Astrocyte (in vitro differentiated cells and primary cell): ENCODE results near the gene DCST1. TPM values are rescaled to one million over a fixed set of nuclear protein-coding genes. Genes with fewer than 3 reads are reported as not detected.

Experiments used
- DNase-seq: peaks from one replicate; pipeline ENCODE4 v3.0.0-alpha.2; 2010; ENCODE audit warnings: low read depth
- FAIRE-seq: peaks from 2 replicates; lab custom pipeline; 2011; peaks lifted over from hg19 to GRCh38; lab: Jason Lieb, UNC
- H2AFZ ChIP-seq: 2 replicates; pipeline ENCODE4 v1.6.0; 2012; ENCODE audit warnings: low read depth, low read length, inconsistent platforms
- H3K27ac ChIP-seq: 2 replicates; pipeline ENCODE4 v1.5.1; 2011; ENCODE audit warnings: low read depth, low read length, inconsistent platforms
- H3K27me3 ChIP-seq: 2 replicates; pipeline ENCODE4 v1.6.0; 2011; ENCODE audit warnings: low read length, inconsistent platforms; ENCODE audit not compliant: insufficient read depth
- H3K36me3 ChIP-seq: 2 replicates; pipeline ENCODE4 v1.5.1; 2011; ENCODE audit warnings: low read length, inconsistent platforms; ENCODE audit not compliant: insufficient read depth
- H3K4me1 ChIP-seq: 2 replicates; pipeline ENCODE4 v1.5.1; 2011; ENCODE audit warnings: low read length, inconsistent platforms; ENCODE audit not compliant: insufficient read depth
- H3K4me2 ChIP-seq: 2 replicates; pipeline ENCODE4 v1.6.0; 2012; ENCODE audit warnings: low read length, inconsistent platforms
- H3K4me3 ChIP-seq: 2 replicates; pipeline ENCODE4 v1.5.1; 2011; ENCODE audit warnings: low read depth, mild to moderate bottlenecking, low read length, inconsistent platforms; ENCODE audit not compliant: insufficient read depth
- H3K79me2 ChIP-seq: 2 replicates; pipeline ENCODE4 v1.6.0; 2012; ENCODE audit warnings: mild to moderate bottlenecking, low read length, inconsistent platforms; ENCODE audit not compliant: insufficient read depth
- H3K9ac ChIP-seq: 2 replicates; pipeline ENCODE4 v1.6.0; 2012; ENCODE audit warnings: mild to moderate bottlenecking, low read length, inconsistent platforms
- H3K9me3 ChIP-seq: 2 replicates; pipeline ENCODE4 v1.5.1; 2012; ENCODE audit warnings: low read depth, mild to moderate bottlenecking, low read length, inconsistent platforms; ENCODE audit not compliant: insufficient read depth
- H4K20me1 ChIP-seq: 2 replicates; pipeline ENCODE4 v1.6.0; 2012; ENCODE audit warnings: low read length, inconsistent platforms; ENCODE audit not compliant: insufficient read depth
- H3K27ac Mint-ChIP-seq: one replicate; pipeline ENCODE4 v1.8.0; 2021; ENCODE audit warnings: mild to moderate bottlenecking, mixed read lengths; ENCODE audit not compliant: unreplicated experiment
- H3K27me3 Mint-ChIP-seq: one replicate; pipeline ENCODE4 v1.8.0; 2021; ENCODE audit warnings: low read depth, mixed read lengths; ENCODE audit not compliant: unreplicated experiment
- H3K36me3 Mint-ChIP-seq: one replicate; pipeline ENCODE4 v1.8.0; 2021; ENCODE audit warnings: low read depth, mixed read lengths; ENCODE audit not compliant: unreplicated experiment
- H3K4me1 Mint-ChIP-seq: one replicate; pipeline ENCODE4 v1.8.0; 2021; ENCODE audit warnings: low read depth, mixed read lengths; ENCODE audit not compliant: unreplicated experiment
- H3K4me3 Mint-ChIP-seq: one replicate; pipeline ENCODE4 v1.8.0; 2021; ENCODE audit warnings: mild to moderate bottlenecking, moderate library complexity, mixed read lengths; ENCODE audit not compliant: unreplicated experiment
- H3K9me3 Mint-ChIP-seq: one replicate; pipeline ENCODE4 v1.8.0; 2021; ENCODE audit warnings: mild to moderate bottlenecking, mixed read lengths; ENCODE audit not compliant: unreplicated experiment
- EZH2 ChIP-seq: IDR thresholded peaks from 2 replicates; pipeline ENCODE4 v1.6.1; 2012; ENCODE audit warnings: mild to moderate bottlenecking, low read length, inconsistent platforms; ENCODE audit not compliant: insufficient read depth
- total RNA-seq: library from RNA; stranded (reverse); gene quantifications from 2 replicates; pipeline ENCODE4 v1.2.1, GENCODE V29; 2021
- TF ChIP-seq, protein P1 (sequence below): IDR thresholded peaks from 2 replicates; pipeline ENCODE4 v1.5.1; 2011; ENCODE audit warnings: low read depth, mild to moderate bottlenecking, inconsistent platforms, low read length, moderate library complexity; ENCODE audit not compliant: insufficient read depth

DCST1 gene
- total RNA-seq, 1 donor from 2014 or later = not detected

DNA sequence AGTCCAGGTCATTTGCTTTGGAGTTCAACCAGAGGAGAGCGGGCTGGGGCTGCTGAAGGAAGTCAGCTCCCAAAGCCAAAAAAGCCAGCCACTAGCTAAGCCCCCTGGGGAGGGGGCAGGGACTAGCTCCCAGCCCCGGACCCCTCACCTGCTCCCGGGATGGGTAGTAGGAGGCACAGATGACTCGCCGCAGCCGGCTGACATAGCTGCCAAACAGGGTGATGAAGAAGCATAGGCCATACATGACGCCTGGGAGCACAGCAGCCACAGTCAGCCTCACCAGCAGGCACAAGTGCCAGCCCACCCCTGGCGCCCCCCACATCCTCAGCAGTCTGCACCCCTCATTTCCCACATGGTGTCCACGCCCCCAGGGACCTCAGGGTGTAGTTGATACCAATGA, 7.5 kb upstream of the DCST1 start:
- Histone ChIP-seq H3K9me3 (no peaks in the 10 kb centered on the region), H3K36me3 (no peaks in the 10 kb centered on the region), H4K20me1 (no peaks in the 10 kb centered on the region), H3K4me1 (no peaks in the 10 kb centered on the region), H3K9ac (no peak overlapping the region), H3K27ac (no peak overlapping the region), H3K79me2 (no peaks in the 10 kb centered on the region), H3K4me3 (no peak overlapping the region), H3K4me2 (no peak overlapping the region), H3K27me3 (no peaks in the 10 kb centered on the region), H2AFZ (no peak overlapping the region)
- H3K4me1 Mint-ChIP-seq = peaks cover 7% of the 10 kb centered on the region
- FAIRE-seq (no peak), DNase-seq (no peak)
- TF ChIP-seq EZH2 = no peak
- TF ChIP-seq, protein P1, sequence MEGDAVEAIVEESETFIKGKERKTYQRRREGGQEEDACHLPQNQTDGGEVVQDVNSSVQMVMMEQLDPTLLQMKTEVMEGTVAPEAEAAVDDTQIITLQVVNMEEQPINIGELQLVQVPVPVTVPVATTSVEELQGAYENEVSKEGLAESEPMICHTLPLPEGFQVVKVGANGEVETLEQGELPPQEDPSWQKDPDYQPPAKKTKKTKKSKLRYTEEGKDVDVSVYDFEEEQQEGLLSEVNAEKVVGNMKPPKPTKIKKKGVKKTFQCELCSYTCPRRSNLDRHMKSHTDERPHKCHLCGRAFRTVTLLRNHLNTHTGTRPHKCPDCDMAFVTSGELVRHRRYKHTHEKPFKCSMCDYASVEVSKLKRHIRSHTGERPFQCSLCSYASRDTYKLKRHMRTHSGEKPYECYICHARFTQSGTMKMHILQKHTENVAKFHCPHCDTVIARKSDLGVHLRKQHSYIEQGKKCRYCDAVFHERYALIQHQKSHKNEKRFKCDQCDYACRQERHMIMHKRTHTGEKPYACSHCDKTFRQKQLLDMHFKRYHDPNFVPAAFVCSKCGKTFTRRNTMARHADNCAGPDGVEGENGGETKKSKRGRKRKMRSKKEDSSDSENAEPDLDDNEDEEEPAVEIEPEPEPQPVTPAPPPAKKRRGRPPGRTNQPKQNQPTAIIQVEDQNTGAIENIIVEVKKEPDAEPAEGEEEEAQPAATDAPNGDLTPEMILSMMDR = no peak
- H3K27me3 Mint-ChIP-seq = peaks cover 13% of the 10 kb centered on the region
- H3K27ac Mint-ChIP-seq = no peak overlapping the region
- no peak overlapping the region for H3K4me3 Mint-ChIP-seq
- H3K9me3 Mint-ChIP-seq = no peaks in the 10 kb centered on the region
- H3K36me3 Mint-ChIP-seq = no peaks in the 10 kb centered on the region

DNA sequence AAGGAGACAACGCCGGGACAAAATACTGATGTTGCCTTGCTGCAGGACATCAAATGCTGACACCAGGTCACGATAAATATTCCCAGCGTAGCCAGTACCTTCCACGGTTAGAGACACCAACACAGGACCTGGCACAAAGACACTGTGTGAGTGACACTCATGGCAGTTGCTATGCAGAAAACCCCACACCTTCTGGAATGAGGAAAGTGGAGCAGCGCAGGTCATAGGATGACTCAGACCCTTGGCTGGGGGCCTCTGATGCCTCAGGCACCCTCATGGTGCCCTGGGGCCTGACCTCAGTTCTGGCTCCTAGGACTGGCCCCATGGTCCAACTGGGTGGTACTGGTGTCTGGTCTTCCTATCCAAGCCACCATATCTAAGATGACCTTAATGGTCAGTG, 7.0 kb upstream of the DCST1 start:
- Mint-ChIP-seq H3K36me3 (no peaks in the 10 kb centered on the region), H3K27ac (no peak overlapping the region), H3K4me1 (peaks cover 7% of the 10 kb centered on the region), H3K27me3 (peaks cover 13% of the 10 kb centered on the region), H3K9me3 (no peaks in the 10 kb centered on the region), H3K4me3 (no peak overlapping the region)
- Histone ChIP-seq H3K27ac (no peak overlapping the region), H3K9me3 (no peaks in the 10 kb centered on the region), H4K20me1 (no peaks in the 10 kb centered on the region), H3K9ac (no peak overlapping the region), H3K4me1 (no peaks in the 10 kb centered on the region), H3K79me2 (no peaks in the 10 kb centered on the region), H3K27me3 (no peaks in the 10 kb centered on the region), H2AFZ (no peak overlapping the region), H3K4me2 (no peak overlapping the region), H3K4me3 (no peak overlapping the region), H3K36me3 (no peaks in the 10 kb centered on the region)
- DNase-seq (no peak), FAIRE-seq (no peak)
- TF ChIP-seq, protein P1 = no peak
- TF ChIP-seq EZH2 = no peak

DNA sequence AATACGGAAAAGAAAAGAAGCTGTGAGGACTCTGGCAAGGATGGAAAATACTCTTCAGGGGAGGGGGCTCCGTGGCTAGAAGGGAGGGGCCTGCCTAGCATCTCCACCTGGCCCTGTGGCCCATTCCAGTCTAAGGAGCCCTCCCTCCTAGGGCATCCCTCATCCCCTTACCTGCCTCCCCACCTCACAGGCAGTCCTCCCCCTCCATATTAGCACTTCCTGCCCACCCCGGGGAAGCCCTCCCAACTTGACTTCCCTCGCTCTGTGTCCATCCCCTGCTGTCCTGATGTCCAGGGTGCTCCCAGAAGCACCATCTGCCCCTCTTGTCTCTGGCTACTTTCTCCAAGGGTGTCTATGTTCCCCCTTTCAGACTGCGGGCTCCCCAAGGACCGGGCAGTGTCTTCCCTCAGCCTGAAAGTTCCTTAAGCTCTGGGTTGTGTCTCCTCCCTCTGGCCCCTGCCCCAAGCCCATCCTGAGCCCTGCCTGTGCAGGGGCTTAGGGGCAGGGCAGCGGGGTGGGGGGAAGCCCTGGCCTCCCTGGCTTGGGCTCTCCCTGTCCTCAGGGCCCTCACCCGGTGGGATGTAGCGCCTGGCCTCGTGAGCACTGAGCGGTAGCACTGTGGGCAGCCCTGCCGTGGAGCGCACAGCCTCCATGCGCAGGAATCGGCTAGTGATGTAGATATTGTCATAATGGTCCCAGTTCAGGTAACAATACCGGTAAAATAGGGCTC, 3.9 kb upstream of the DCST1 start:
- H3K27ac Mint-ChIP-seq = no peak overlapping the region
- H3K36me3 Mint-ChIP-seq = peaks cover 5% of the 10 kb centered on the region
- no peaks in the 10 kb centered on the region for H3K79me2 ChIP-seq
- DNase-seq = no peak
- no peak overlapping the region for H3K4me3 Mint-ChIP-seq
- TF ChIP-seq, protein P1 = no peak
- TF ChIP-seq EZH2 = no peak
- no peaks in the 10 kb centered on the region for H4K20me1 ChIP-seq
- H3K4me1 Mint-ChIP-seq = no peaks in the 10 kb centered on the region
- H2AFZ ChIP-seq = no peak overlapping the region
- H3K4me2 ChIP-seq = no peak overlapping the region
- H3K4me3 ChIP-seq = no peak overlapping the region
- no peaks in the 10 kb centered on the region for H3K4me1 ChIP-seq
- H3K9ac ChIP-seq = no peak overlapping the region
- H3K27me3 Mint-ChIP-seq = peaks cover 25% of the 10 kb centered on the region
- no peaks in the 10 kb centered on the region for H3K27me3 ChIP-seq
- H3K27ac ChIP-seq = no peak overlapping the region
- no peaks in the 10 kb centered on the region for H3K9me3 ChIP-seq
- no peak for FAIRE-seq
- H3K36me3 ChIP-seq = no peaks in the 10 kb centered on the region
- H3K9me3 Mint-ChIP-seq = no peaks in the 10 kb centered on the region
